Muscle of arm (tissue), 14 donors: Measurements from ENCODE around the gene WDR47. TPM values are rescaled to one million over a fixed set of nuclear protein-coding genes. Genes with fewer than 3 reads are reported as not detected.

Experiments used
- DNase-seq: peaks from one replicate; pipeline ENCODE4 v3.0.0-alpha.2; 2013
- long read RNA-seq, 11 donors: transcript quantifications; one replicate each; lab custom pipeline, GENCODE V29; 2026
- polyA plus RNA-seq, 12 donors: library from polyadenylated mRNA; unstranded; fragments of 120-200 nt; gene quantifications; one replicate each; pipeline ENCODE4 v1.2.1, GENCODE V29; 2013; ENCODE audit not compliant: insufficient read length in 12 of 12

WDR47 gene
- 10 to 100 TPM in 11 of 12 donors, not detected in 1; 11.2 to 30.8 (median 13.0) TPM for polyA plus RNA-seq
- long read RNA-seq, donor 1, partial matches to known transcripts, result 12 of 12 reads
- long read RNA-seq, donor 1, other reads (novel, unspliced or antisense), result 0 of 12 reads
- long read RNA-seq, donor 2, full-length matches to known transcripts, result 5 of 5 reads
- long read RNA-seq, donor 2, partial matches to known transcripts, result 0 of 5 reads
- long read RNA-seq, donor 2, other reads (novel, unspliced or antisense), result 0 of 5 reads
- long read RNA-seq, donor 3, result 0 reads
- long read RNA-seq, donor 4, result 0 reads
- long read RNA-seq, donor 5, full-length matches to known transcripts, result 1 of 1 reads
- long read RNA-seq, donor 5, partial matches to known transcripts, result 0 of 1 reads
- long read RNA-seq, donor 5, other reads (novel, unspliced or antisense), result 0 of 1 reads
- long read RNA-seq, donor 6, full-length matches to known transcripts, result 2 of 2 reads
- long read RNA-seq, donor 6, partial matches to known transcripts, result 0 of 2 reads
- long read RNA-seq, donor 6, other reads (novel, unspliced or antisense), result 0 of 2 reads
- long read RNA-seq, donor 7, full-length matches to known transcripts, result 1 of 1 reads
- long read RNA-seq, donor 7, partial matches to known transcripts, result 0 of 1 reads
- long read RNA-seq, donor 7, other reads (novel, unspliced or antisense), result 0 of 1 reads
- long read RNA-seq, donor 8, full-length matches to known transcripts, result 1 of 1 reads
- long read RNA-seq, donor 8, partial matches to known transcripts, result 0 of 1 reads
- long read RNA-seq, donor 8, other reads (novel, unspliced or antisense), result 0 of 1 reads
- long read RNA-seq, donor 9, result 0 reads
- long read RNA-seq, donor 10, partial matches to known transcripts, result 0 of 1 reads
- long read RNA-seq, donor 10, other reads (novel, unspliced or antisense), result 0 of 1 reads
- long read RNA-seq, donor 11, full-length matches to known transcripts, result 1 of 1 reads
- long read RNA-seq, donor 11, partial matches to known transcripts, result 0 of 1 reads
- long read RNA-seq, donor 11, other reads (novel, unspliced or antisense), result 0 of 1 reads

DNA sequence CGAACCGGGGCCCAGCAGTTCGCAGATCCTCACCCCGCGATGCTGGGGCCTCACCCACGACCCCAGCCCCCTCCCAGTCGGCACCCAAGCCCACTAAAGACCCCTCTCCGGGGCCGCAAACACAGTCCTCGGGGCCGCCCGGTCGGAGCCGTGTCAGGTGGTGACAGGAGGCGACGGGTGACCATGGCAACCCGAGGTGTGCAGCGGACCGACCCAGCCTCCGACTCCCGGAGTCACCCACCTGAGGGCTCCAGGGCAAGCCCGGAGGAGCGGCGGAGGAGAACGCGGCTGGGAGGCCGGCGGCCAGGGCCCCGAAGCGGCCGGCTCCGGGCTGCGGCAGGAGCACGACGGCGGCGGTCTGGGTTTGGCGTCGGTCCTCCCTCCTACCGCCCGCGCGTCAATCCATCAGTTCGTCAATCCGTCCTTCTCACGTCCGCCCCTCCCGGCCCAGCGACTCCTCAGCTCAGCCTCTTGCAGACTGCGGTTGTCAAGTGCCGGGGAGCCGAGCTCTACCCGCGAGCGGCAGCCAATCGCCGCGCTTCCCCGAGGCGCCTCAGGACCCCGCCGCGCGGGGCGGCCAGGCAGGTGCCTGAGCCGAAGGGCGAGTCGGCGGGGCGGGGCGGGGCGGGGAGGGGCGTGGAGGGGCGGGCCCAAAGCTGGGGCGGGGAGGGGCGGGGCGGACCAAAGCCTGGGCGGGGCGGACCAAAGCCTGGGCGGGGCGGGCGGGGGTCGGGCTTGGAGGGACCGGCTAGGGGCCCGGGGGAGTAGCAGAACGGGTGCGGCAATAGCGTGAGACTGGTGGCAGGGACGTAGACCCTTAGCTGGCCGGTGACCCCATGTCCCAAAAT, at the start of gene WDR47:
TSS of gene WDR47 (minus strand) at position 482 of the 848 bp plus-strand sequence. CDS start 18,590 bp downstream, outside the sequence.
- peak; percentile 88 for DNase-seq

DNA sequence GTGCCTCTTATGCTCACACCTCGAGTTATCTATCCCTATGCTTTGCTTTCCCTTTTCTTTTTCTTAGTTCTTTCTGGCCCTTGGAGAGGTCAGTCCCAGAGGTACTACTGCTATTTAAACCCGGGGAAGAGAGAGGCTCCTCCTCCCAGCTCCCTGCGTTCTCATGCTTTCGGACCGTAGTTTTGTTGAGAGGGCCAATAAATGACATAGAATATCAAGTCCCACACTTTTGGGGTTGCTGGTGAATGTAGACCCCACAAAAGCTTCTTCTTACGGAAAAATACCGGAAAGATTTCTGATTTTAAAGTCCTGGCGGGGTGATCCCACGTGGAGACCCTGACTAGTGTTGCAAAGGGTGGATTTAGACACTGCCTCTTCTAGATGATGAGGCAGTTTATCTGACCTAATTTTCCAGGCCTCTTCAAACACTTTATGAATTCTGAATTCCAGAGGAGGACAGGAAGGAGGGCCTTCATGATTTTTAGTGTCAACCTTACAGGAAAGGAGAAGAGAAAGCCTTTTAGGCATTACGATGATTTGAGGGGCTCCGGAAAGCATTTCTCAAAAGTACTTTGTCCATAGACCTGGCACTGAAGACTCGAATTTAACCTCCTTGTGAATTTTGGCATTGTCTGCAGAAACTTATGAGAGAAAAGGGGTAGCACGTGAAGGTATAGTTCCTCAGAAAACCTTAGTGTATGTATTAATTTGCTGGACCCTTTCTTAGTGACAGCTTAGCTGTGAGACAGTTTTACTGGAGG, 49.4 kb upstream of the WDR47 start:
- no peak for DNase-seq

GRCh38 chr1:109090196-109091077, 48.5 kb upstream of the WDR47 start, which contains the start of gene TMEM167B:
Gene TMEM167B (plus strand): TSS chr1:109090764. CDS start chr1:109090873, 109 bp downstream.
- DNase-seq, result peak; percentile 94

DNA sequence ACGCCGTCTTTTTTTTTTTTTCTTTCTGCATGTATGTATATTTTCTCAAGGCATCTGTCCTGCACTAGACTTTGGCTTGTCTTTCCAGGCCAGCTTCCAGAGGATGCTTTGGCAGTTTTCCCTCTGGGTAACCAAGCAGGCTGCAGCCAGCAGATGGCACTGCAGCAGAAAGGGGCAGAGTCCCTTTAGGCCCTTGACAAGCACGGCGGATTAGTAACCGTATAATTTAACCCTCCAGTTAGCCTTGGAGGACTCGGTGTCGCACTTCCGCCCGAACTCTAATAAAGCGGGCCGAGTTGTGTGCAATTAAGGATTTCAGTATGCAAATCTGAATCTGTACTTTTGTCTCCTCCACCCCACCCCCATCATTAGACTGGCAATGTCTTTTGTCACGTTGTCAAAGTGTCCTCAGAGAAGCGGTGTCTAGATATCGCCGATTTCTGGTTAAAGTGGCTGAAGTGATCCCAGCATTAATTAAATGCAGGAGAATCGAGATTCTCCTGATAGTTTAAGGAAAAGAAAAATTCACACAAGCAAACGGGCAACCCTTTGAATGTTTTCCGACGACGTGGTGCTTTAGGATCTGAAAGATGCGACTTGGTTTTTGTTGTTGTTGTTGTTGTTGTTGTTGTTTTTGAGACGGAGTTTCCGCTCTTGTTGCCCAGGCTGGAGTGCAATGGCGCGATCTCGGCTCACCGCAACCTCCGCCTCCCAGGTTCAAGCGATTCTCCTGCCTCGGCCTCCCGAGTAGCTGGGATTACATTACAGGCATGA, 47.5 kb upstream of the WDR47 start:
- no peak for DNase-seq

GRCh38 chr1:109084563-109085517, 42.9 kb upstream of the WDR47 start:
- DNase-seq, result no peak

DNA sequence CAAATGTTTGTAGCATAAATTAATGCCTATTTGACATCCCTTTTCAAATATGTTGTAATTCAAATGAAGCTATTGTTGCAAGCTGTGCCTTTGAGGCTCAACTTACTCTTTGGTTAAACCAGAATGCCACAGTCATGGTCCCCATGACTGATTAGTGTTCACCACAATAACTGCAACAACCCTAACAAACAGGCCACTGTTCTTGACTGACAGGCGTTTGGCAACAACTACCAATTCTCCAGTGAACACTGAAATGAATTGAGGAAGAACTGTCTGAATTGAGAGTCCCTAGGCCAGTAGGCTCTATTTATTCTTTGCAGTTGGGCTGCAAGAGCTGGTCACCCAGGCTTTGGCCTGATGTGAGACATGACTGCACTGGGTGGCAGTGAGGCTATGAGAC, 42.0 kb upstream of the WDR47 start:
- no peak for DNase-seq

GRCh38 chr1:109083501-109083900, 41.6 kb upstream of the WDR47 start:
- no peak for DNase-seq

- no peak for DNase-seq
These were observed 38.7 kb upstream of the WDR47 start for GRCh38 chr1:109080441-109081082.

DNA sequence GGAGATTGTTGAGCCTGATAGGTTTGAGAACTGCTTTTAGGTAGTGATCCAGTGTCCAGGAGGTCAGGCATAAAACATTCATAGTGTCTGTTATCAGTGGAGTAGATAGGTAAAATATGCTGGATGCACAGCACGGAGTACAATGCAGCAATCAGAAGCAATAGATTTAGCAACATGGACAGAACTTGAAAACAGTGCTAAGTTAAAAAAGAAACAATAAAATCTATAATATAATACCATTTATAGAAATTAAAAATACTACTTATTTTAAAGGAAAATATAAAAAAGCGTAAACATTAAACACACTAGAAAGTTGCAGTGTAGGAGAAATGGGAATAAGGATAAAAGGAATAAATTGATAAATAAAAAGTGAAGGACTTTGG, 37.3 kb upstream of the WDR47 start:
- no peak for DNase-seq

DNA sequence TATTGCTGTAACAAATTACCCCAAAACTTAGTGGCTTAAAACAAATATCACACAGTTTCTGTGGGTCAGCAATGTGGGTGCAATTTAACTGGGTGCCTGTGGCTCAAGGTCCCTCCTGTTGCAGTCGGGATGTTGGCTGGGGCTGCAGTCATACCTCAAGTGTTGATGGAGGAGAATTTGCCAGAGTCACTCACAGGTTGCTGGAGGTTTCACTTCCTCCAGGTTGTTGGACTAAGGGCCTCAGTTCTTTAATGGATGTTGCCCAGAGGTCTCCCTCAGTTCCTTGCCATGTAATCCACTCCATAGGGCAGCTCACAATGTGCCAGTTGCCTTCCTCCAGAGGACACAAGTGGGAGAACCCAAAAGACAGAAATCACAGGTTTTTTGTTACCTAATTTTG, 36.4 kb upstream of the WDR47 start:
- DNase-seq, result no peak

DNA sequence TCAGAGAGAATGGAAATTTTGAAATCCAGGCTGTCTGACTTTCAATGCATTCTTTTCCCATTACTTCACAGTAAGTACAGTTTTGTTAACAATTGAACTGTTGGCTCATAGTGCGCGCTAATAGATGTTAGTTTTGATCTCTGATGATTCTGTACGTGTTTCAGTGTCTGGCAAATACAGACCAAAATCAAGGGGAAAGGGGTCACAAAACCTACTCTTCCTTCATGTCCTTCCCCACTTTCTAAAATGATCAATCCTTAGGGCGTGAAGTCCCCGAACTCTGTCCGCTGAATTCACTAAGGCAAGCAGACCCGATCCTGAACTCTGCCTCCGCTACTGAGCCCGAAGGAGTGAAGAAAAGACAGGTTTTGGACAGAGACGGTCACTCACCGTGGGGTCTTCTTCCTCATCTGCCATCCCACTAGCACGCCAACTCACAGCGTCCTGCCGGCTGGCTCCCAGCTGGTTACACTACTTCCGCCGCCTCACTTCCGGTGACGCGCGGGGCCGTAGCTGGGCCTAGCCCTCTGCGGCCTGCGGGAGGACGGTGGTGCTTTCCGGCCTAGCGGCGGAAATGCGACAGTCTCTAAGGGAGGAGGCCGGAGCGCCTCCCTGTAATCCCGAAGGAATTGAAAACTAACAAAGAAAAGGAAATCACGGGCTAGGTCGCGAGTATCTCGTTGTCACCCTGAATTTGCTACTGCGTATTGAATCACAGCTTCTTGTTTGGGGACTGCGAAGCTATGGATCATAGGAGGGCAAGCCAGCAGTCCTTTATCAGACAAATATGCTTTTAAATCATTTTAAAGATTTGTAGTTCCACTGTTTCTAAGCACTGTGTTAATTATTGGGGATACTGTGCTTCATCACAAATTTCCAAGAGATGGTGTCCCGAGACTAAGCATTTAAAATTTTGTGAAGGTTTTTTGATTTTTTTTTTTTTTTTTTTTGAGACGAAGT, 33.9 kb upstream of the WDR47 start, which contains the start of gene TAF13:
TSS of gene TAF13 (minus strand) at position 473 of the 960 bp plus-strand sequence. CDS start at position 417, 56 bp downstream.
- DNase-seq, result peak; percentile 96

- DNase-seq, result no peak
These were observed 27.4 kb upstream of the WDR47 start for GRCh38 chr1:109069294-109069693.

DNA sequence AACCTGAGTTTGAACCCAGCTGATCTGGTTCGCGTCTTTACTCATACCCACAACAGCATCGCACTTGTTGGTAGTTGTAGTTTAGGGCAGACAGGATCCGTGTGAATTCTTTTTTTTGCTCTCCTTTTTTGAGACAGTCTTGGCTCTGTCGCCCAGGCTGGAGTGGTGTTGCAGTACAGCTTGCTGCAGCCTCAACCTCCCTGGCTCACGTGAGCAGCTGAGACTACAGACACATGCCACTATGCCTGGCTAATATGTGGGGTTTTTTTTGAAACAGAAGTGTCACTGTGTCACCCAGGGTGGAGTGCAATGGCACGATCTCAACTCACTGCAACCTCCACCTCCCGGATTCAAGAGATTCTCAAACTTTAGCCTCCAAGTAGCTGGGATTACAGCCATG, 26.0 kb upstream of the WDR47 start:
- no peak for DNase-seq

GRCh38 chr1:109065137-109065536, 23.2 kb upstream of the WDR47 start:
- DNase-seq, result no peak

DNA sequence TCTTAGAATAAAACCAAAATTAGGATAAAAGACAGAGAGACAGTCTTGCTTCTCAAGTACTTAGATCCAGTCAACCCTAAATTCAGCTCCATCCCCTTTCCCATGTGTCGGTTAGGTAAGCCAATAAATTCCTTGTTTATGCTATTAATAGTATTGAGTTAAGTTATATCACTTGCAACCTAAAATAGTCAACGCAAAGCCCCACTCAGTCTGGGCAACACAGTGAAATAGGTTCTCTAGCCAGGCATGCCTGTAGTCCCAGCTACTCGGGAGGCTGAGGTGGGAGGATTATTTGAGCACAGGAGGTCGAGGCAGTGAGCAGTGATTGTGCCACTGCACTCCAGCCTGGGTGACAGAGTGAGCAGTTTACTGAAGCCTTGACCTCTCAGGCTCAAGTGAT, 19.3 kb upstream of the WDR47 start:
- DNase-seq, result no peak

GRCh38 chr1:109060707-109061106, 18.8 kb upstream of the WDR47 start:
- no peak for DNase-seq
